Measurements from ENCODE around the gene MRS2.
A peak's percentile ranks its signal among the peaks of the same experiment; 100 is the strongest.

Gene MRS2

DNA sequence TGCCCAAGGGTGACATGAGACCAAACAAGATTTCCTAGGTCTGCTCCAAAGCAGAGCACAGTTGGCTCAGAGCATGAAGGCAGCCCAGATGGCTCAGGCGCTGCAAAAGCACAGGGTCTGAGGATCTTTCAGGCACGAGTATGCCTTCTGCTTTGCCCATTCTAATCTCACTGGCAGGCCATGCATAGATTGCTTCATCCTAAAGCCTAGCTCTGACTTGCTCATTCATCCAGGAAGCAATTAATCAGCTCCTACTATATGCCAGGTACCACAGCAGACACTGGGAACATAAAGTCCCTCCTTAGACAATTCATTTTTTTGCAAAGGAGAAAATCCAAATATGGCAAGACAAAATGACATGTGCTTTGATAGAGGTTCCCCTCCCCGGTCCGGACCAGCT is 55.4 kb downstream of the MRS2 start:
- no peak overlapping the region for H3K27ac ChIP-seq
- H3K36me3 ChIP-seq: peaks cover 0 to 11% (median 6%) of the 10 kb centered on the region in 3 donors
- TF ChIP-seq, protein P1, sequence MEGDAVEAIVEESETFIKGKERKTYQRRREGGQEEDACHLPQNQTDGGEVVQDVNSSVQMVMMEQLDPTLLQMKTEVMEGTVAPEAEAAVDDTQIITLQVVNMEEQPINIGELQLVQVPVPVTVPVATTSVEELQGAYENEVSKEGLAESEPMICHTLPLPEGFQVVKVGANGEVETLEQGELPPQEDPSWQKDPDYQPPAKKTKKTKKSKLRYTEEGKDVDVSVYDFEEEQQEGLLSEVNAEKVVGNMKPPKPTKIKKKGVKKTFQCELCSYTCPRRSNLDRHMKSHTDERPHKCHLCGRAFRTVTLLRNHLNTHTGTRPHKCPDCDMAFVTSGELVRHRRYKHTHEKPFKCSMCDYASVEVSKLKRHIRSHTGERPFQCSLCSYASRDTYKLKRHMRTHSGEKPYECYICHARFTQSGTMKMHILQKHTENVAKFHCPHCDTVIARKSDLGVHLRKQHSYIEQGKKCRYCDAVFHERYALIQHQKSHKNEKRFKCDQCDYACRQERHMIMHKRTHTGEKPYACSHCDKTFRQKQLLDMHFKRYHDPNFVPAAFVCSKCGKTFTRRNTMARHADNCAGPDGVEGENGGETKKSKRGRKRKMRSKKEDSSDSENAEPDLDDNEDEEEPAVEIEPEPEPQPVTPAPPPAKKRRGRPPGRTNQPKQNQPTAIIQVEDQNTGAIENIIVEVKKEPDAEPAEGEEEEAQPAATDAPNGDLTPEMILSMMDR (IDR thresholded peaks at IDR 0.05): no peak
- no peaks in the 10 kb centered on the region for H3K27me3 ChIP-seq
- no peak for DNase-seq
- H3K4me1 ChIP-seq: no peaks in the 10 kb centered on the region
- no peak overlapping the region for H3K4me3 ChIP-seq
- intact Hi-C loops (cut with DNase I; ENCODE audit: low total_unique reads): no loop called here
- no peaks in the 10 kb centered on the region for H3K9me3 ChIP-seq

DNA sequence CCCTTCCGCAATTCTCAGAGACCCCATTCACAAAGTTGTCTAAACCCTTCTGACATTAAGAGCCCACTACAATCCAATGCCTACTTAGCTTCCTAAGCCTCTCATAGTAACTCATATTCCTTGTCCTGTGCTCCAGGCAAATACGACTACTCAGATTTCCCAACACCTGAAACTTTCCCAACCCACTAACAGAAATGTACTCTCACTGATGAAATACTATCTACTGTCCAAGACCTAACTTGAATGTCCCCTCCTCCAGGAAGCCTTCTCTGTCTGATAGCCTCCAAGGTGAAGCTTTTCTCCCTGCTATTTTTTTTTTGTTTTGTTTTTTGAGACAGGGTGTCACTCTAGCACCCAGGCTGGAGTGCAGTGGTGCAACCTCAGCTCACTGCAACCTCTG is 56.2 kb downstream of the MRS2 start:
- Histone ChIP-seq H3K4me3 (no peak overlapping the region), H3K9me3 (no peaks in the 10 kb centered on the region), H3K36me3 (peaks cover 0 to 9% (median 6%) of the 10 kb centered on the region in 3 donors), H3K27ac (no peak overlapping the region), H3K4me1 (no peaks in the 10 kb centered on the region), H3K27me3 (no peaks in the 10 kb centered on the region)
- intact Hi-C loops (cut with DNase I; ENCODE audit: low total_unique reads): no loop called here
- no peak for DNase-seq
- TF ChIP-seq, protein P1 (IDR thresholded peaks at IDR 0.05): no peak

DNA sequence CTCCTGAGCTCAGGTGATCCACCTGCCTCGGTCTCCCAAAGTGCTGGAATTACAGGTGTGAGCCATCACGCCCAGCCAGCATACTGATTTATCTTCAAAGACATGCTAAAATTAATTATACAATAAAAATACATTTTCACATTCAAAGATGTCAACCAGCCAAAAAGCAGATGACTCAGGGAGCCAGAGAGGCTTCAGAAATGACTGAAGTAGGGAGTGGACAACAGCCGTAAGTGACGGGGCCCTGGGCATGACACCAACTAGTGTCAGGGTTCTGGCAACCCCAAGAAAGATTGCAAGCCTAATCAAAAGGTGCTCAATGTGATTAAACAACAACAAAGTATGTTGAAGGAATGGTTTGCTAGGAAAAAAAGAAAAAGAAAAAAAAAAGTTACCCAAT is 58.2 kb downstream of the MRS2 start:
- peaks cover 0 to 8% (median 5%) of the 10 kb centered on the region in 3 donors for H3K36me3 ChIP-seq
- H3K9me3 ChIP-seq: no peaks in the 10 kb centered on the region
- intact Hi-C loops (cut with DNase I; ENCODE audit: low total_unique reads): no loop called here
- H3K27me3 ChIP-seq: no peaks in the 10 kb centered on the region
- DNase-seq: no peak
- no peak overlapping the region for H3K4me3 ChIP-seq
- TF ChIP-seq, protein P1 (IDR thresholded peaks at IDR 0.05): no peak
- H3K4me1 ChIP-seq: no peaks in the 10 kb centered on the region
- no peak overlapping the region for H3K27ac ChIP-seq

DNA sequence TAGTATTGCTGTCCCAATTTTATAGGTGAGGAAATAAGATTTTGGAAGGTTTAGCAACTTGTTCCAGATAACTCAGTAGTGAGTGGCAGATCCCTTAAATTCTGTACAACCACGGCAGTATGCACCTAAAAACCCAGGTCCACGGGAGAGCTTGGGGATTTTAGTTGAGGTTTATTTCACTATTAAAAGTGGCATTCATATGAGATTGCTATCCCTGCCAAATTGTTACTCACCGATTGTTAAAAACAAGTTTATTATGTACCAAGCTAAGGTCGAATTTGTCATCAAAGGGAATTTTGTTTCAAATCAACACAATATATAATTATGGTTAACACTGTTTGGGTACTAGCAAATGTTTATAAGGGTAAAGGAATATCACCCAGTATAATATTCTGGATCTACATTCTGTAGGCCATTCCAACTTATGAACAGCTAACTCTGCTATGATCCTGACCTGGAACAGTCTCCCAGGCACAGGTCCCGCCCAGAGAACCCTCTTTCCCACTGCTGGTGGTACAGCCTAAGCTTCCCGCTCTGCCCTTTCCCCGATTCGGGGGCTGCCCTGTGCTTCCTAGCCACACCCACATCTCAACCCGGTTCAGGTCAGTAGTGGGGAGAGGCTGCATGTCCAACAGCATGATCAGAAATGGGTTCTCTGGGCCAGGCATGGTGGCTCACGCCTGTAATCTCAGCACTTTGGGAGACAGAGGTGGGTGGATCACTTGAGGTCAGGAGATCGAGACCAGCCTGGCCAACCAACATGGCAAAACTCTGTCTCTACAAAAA is 61.7 kb downstream of the MRS2 start:
- TF ChIP-seq, protein P1 (IDR thresholded peaks at IDR 0.05): no peak
- Histone ChIP-seq H3K27me3 (no peaks in the 10 kb centered on the region), H3K4me3 (no peak overlapping the region), H3K36me3 (peaks cover 0 to 5% (median 0%) of the 10 kb centered on the region in 3 donors), H3K27ac (no peak overlapping the region), H3K9me3 (no peaks in the 10 kb centered on the region), H3K4me1 (peaks cover 0 to 5% (median 2%) of the 10 kb centered on the region in 4 donors)
- intact Hi-C loops (cut with DNase I; ENCODE audit: low total_unique reads): no loop called here
- no peak for DNase-seq

DNA sequence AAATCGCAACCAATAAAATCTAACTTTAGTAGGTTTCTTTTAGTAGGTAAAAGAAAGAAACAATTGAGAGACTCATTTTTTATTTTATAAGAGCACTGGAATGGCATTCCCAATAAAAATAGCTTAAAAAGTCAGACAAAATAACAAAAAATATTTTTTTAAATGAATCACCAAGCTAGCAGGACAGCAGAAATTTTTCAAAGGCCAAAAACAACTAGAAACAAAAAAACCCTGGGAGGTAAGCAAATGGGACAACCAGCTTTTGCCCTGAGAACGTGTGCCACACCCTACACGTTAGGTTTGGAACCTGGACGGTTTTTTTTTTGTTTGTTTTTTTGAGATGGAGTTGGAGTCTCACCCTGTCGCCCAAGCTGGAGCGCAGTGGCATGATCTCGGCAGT is 67.1 kb downstream of the MRS2 start:
- Histone ChIP-seq H3K4me1 (peaks cover 0 to 28% (median 2%) of the 10 kb centered on the region in 4 donors), H3K4me3 (no peak overlapping the region), H3K9me3 (no peaks in the 10 kb centered on the region), H3K27ac (peak overlapping the region; percentile 39 to 49), H3K27me3 (no peaks in the 10 kb centered on the region), H3K36me3 (no peaks in the 10 kb centered on the region)
- intact Hi-C loops (cut with DNase I; ENCODE audit: low total_unique reads): no loop called here
- DNase-seq: no peak
- TF ChIP-seq, protein P1 (IDR thresholded peaks at IDR 0.05): no peak

Measured in tibial artery (tissue), 4 donors.